ENCODE measurements around the gene QRICH2.

DNA sequence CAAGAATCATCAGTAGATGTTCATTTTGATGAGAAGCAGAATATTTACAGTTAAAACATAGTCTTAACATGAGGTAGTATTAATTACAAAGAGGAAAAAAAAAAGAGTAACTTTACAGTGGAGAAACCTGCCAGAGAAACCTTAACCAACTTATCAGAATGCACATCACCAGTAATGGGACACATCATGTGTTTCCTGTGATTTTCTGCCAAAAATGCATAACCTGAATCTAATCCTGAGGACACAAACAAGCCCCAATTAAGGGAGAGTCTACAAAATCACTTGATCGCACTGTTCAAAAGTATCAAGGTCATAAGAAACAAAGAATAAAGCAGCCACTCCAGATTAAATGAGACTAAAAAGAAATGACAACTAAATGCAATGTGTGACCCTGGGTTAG, 18.2 kb upstream of the QRICH2 start:
- TF ChIP-seq CTCF (conservative IDR thresholded peaks at IDR 0.05; ENCODE audit: low read depth, low read length) (no peak), CEBPB (IDR thresholded peaks at IDR 0.05; ENCODE audit: low read depth, low read length) (no peak), POLR2A (IDR thresholded peaks at IDR 0.05; ENCODE audit: low read depth, low read length) (no peak), RFX5 (IDR thresholded peaks at IDR 0.05; ENCODE audit: low read depth, low read length) (no peak), MAFK (IDR thresholded peaks at IDR 0.05; ENCODE audit: low read depth, low read length) (no peak), RAD21 (IDR thresholded peaks at IDR 0.05; ENCODE audit: low read length) (no peak)
